HepG2 (cell line): ENCODE data around the gene ZNF444. TPM values are rescaled to one million over a fixed set of nuclear protein-coding genes. Genes with fewer than 3 reads are reported as not detected.

Experiments used
- ATM ChIP-seq: fragments of 450-650 bp; IDR thresholded peaks from 2 replicates; pipeline ENCODE4 v1.7.1; 2017; ENCODE audit warnings: mild to moderate bottlenecking, borderline replicate concordance
- FIP1L1 ChIP-seq: fragments of 200-400 bp; formaldehyde crosslinking; IDR thresholded peaks from 2 replicates; pipeline ENCODE4 v1.6.1; 2018; ENCODE audit warnings: low read depth, mild to moderate bottlenecking, low read length, moderate library complexity, borderline replicate concordance; ENCODE audit not compliant: insufficient read depth
- GABPB1 ChIP-seq: IDR thresholded peaks from 2 replicates; pipeline ENCODE4 v1.6.1; 2016; ENCODE audit warnings: mild to moderate bottlenecking, missing genetic modification reagents, moderate library complexity, missing compliant biosample characterization
- MIER3 ChIP-seq: IDR thresholded peaks from 2 replicates; pipeline ENCODE4 v1.6.1; 2016; ENCODE audit warnings: missing compliant biosample characterization, borderline replicate concordance
- MYNN ChIP-seq: sonication (generic); formaldehyde crosslinking; IDR thresholded peaks from 2 replicates; pipeline ENCODE4 v1.4.0; 2020; ENCODE audit warnings: mild to moderate bottlenecking, low read depth, missing genetic modification reagents
- RBM39 ChIP-seq: fragments of 200-400 bp; formaldehyde crosslinking; IDR thresholded peaks from one replicate; pipeline ENCODE4 v1.6.1; 2018; ENCODE audit warnings: antibody characterized with exemption, mild to moderate bottlenecking, low read depth, low read length; ENCODE audit not compliant: poor library complexity, severe bottlenecking
- YEATS4 ChIP-seq: sonication (generic); formaldehyde crosslinking; IDR thresholded peaks from 2 replicates; pipeline ENCODE4 v1.4.0; 2020; ENCODE audit warnings: missing genetic modification reagents, borderline replicate concordance
- ZBED4 ChIP-seq: sonication (generic); formaldehyde crosslinking; IDR thresholded peaks from 2 replicates; pipeline ENCODE4 v1.4.0; 2020; ENCODE audit warnings: missing genetic modification reagents, borderline replicate concordance
- ZNF280D ChIP-seq: sonication (generic); formaldehyde crosslinking; IDR thresholded peaks from 2 replicates; pipeline ENCODE4 v1.5.1; 2020; ENCODE audit warnings: mild to moderate bottlenecking, missing genetic modification reagents
- polyA plus RNA-seq, 8 experiments: library from polyadenylated mRNA; depleted of rRNA in 3 of 8; stranded (reverse) in 7 of 8; unstranded in 1 of 8; fragments of >200 nt; fragmentation: Illumina TruSeq in 4 of 8; extraction: Trizol in 4 of 8; gene quantifications; 2 replicates each; pipeline versions ENCODE4 v1.2.1 to v1.2.3, GENCODE V29; 2011 to 2016; ENCODE audit warnings: low read depth in 4 of 8, missing spikeins in 1 of 8, mixed read lengths in 1 of 8; ENCODE audit not compliant: insufficient read depth in 1 of 8
- total RNA-seq, 5 experiments: library from RNA; depleted of rRNA; stranded (reverse); fragments of >200 nt; fragmentation: Illumina TruSeq; extraction: Trizol; gene quantifications; 2 replicates each; pipeline ENCODE4 v1.2.3, GENCODE V29; 2016; ENCODE audit warnings: low read depth in 1 of 5

ZNF444 gene
- total and polyA plus RNA-seq, 2 of the 13 experiments (the other 11 are each of a cell fraction or from before 2014, with no cell fraction given): 27.4 to 30.3 TPM

- TF ChIP-seq ATM (no peak), GABPB1 (peak; percentile 95), MIER3 (CRISPR knock-in tag) (no peak), ZBED4 (0 out of 2 replicates have a peak, but pooled peaks have one; percentile 55), ZNF280D (CRISPR knock-in tag) (peak; percentile 63; the same call in 1 of the 2 replicates), YEATS4 (CRISPR knock-in tag) (0 out of 2 replicates have a peak, but pooled peaks have one; percentile 24), RBM39 (peak; percentile 86), FIP1L1 (no peak), MYNN (CRISPR knock-in tag) (no peak)
Measured at GRCh38 chr19:56121180-56122167, 19.6 kb upstream of the ZNF444 start, which contains the start of gene ZNF787 (continued).
